Esophagus squamous epithelium (tissue), 5 donors: ENCODE results near the gene CPA2. TPM values are rescaled to one million over a fixed set of nuclear protein-coding genes. Genes with fewer than 3 reads are reported as not detected.

Experiments used
- DNase-seq: peaks from one replicate; lab custom pipeline; 2025; lab: John Stamatoyannopoulos, UW
- H3K27ac ChIP-seq, 4 donors: fragments of 200-600 bp; sonication (generic); one replicate each; pipeline ENCODE4 v1.5.1; 2016 to 2019; ENCODE audit warnings: mild to moderate bottlenecking in 1 of 4
- H3K27me3 ChIP-seq, 4 donors: fragments of 200-600 bp; sonication (generic); 1 replicate in 3 of 4; 2 replicates in 1 of 4; pipeline versions ENCODE4 v1.5.1 to v1.6.0; 2017 to 2021; ENCODE audit warnings: antibody characterized with exemption in 1 of 4
- H3K36me3 ChIP-seq, 3 donors: fragments of 200-600 bp; sonication (generic); one replicate each; pipeline ENCODE4 v1.5.1; 2016 to 2019
- H3K4me1 ChIP-seq, 3 donors: fragments of 200-600 bp; sonication (generic); one replicate each; pipeline ENCODE4 v1.5.1; 2017 to 2019
- H3K4me3 ChIP-seq, 4 donors: fragments of 200-600 bp; sonication (generic); 1 replicate in 3 of 4; 2 replicates in 1 of 4; pipeline ENCODE4 v1.5.1; 2016 to 2019; ENCODE audit warnings: mild to moderate bottlenecking in 2 of 4, moderate library complexity in 1 of 4
- H3K9me3 ChIP-seq, 3 donors: fragments of 200-600 bp; sonication (generic); one replicate each; pipeline ENCODE4 v1.5.1; 2016 to 2019
- POLR2A ChIP-seq, 4 donors: fragments of 450-650 bp; IDR thresholded peaks; one replicate each; pipeline ENCODE4 v1.6.1; 2017; ENCODE audit warnings: antibody characterized with exemption in 4 of 4, mild to moderate bottlenecking in 4 of 4, moderate library complexity in 3 of 4
- WGBS, 2 donors: methylation state at CpG; one replicate each; pipeline ENCODE4 v1.1.5; 2018; 5-methylcytosine and 5-hydroxymethylcytosine counted together
- intact Hi-C: fragments of 100-400 bp; cut with DNase I; formaldehyde crosslinking; loops from one replicate; pipeline ENCODE4 v1.15.0; 2022
- total RNA-seq, 4 donors: library from RNA; depleted of rRNA; stranded (reverse); fragments of >200 nt; gene quantifications; one replicate each; pipeline ENCODE4 v1.1.0, GENCODE V29; 2016
- TF ChIP-seq, protein P1 (sequence below), 6 experiments: fragments of 450-650 bp in 4 of 6; fragments of 200-600 bp in 2 of 6; sonication (generic) in 2 of 6; IDR thresholded peaks; one replicate each; pipeline ENCODE4 v1.5.1; 2016 to 2019; ENCODE audit warnings: antibody characterized with exemption in 6 of 6, mild to moderate bottlenecking in 4 of 6, moderate library complexity in 4 of 6
- donor health status: DM: yes; HTN: yes; CAD: no.

The CPA2 gene
- total RNA-seq = not detected

DNA sequence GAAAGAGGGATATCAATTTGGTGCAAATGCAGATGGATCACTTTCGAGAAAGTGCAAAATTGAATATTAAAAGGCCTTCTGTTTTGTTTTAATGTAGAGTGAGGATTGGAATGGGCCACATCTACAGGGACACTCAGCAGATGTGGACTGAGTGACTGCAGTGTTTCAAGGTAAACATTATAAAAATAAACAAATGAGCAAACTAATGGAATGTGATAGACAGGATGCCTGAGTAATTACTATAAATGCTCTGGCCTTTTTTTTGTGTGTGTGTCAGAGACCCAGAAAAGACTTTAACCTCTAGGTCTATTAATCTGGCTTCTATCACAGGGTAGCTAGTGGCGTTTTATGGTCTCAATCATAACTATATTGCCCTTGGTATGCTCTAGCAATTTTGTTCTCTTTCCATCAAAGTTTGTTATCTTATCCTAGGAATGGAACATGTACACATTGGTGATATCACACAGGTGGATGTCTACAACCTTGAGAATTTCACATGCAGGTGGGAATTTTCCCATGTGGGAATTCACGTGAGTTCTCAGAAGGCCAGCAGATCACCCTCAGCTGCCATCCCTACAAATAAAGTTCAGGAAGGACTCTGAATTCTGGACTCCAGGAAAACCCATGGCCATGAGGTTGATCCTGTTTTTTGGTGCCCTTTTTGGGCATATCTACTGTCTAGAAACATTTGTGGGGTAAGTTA is at the start of gene CPA2:
Gene CPA2 (plus strand): TSS at position 606 of the 703 bp plus-strand sequence. CDS start 19 bp downstream, at position 625.
- H3K27ac ChIP-seq = no peak within 1 kb of the TSS
- intact Hi-C loops = no loop called here
- DNase-seq = no peak
- H3K36me3 ChIP-seq = no peaks in the 10 kb centered on the region
- no peaks in the 10 kb centered on the region for H3K9me3 ChIP-seq
- peaks cover 0 to under 1% (median 0%) of the 10 kb centered on the region in 3 donors for H3K4me1 ChIP-seq
- H3K4me3 ChIP-seq = no peak within 1 kb of the TSS
- 92% methylated on average over 3 of the region's 3 CpGs for WGBS, 2 donors
- no peaks in the 10 kb centered on the region for H3K27me3 ChIP-seq
- no peak for TF ChIP-seq POLR2A (IDR thresholded peaks at IDR 0.05)
- TF ChIP-seq, protein P1, sequence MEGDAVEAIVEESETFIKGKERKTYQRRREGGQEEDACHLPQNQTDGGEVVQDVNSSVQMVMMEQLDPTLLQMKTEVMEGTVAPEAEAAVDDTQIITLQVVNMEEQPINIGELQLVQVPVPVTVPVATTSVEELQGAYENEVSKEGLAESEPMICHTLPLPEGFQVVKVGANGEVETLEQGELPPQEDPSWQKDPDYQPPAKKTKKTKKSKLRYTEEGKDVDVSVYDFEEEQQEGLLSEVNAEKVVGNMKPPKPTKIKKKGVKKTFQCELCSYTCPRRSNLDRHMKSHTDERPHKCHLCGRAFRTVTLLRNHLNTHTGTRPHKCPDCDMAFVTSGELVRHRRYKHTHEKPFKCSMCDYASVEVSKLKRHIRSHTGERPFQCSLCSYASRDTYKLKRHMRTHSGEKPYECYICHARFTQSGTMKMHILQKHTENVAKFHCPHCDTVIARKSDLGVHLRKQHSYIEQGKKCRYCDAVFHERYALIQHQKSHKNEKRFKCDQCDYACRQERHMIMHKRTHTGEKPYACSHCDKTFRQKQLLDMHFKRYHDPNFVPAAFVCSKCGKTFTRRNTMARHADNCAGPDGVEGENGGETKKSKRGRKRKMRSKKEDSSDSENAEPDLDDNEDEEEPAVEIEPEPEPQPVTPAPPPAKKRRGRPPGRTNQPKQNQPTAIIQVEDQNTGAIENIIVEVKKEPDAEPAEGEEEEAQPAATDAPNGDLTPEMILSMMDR (IDR thresholded peaks at IDR 0.05) = no peak

DNA sequence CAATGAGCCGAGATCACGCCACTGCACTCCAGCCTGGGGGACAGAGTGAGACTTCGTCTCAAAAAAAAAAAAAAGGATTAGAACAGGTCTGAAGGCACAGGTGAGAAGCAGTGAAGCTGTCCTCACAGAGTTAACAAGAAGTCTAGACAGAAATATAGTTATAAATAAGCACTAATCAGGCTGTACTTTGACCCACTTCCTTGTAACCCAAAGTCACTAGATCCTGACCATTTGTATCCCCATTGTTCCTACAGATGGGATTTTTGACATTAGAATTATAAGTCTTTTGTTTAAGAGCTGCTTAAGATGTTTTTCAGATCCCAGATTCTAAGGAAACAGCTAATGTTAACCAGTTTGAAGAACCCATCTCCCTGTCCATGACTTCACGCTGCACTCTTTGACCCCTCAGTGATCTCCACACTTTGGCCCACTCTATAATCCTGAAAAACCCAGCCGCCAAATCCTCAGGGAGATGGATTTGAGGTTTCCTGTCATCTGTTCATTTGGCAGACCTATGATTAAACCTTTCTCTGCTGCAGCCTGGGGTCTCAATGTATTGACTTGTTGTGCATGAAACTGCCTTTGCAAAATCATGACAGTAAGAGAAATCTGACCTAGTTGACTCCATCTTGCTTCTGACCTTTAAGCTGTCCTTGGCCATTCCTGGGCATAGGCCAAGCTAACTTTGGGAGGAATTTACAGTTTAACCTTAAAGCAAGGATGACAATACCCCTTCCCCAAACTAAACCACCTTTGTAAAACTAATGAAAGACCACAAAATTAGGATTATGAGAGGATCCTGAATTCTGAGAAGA is 47.6 kb upstream of the CPA2 start:
- no peak for DNase-seq
- Histone ChIP-seq H3K9me3 (no peaks in the 10 kb centered on the region), H3K4me1 (no peaks in the 10 kb centered on the region), H3K27me3 (no peaks in the 10 kb centered on the region), H3K4me3 (no peak overlapping the region), H3K36me3 (no peaks in the 10 kb centered on the region), H3K27ac (no peak overlapping the region)
- intact Hi-C loops = no loop called here
- 71 to 74% methylated on average over 4 to 5 of the region's 5 CpGs for WGBS, 2 donors
- TF ChIP-seq, protein P1 (IDR thresholded peaks at IDR 0.05) = no peak
- TF ChIP-seq POLR2A (IDR thresholded peaks at IDR 0.05) = no peak

DNA sequence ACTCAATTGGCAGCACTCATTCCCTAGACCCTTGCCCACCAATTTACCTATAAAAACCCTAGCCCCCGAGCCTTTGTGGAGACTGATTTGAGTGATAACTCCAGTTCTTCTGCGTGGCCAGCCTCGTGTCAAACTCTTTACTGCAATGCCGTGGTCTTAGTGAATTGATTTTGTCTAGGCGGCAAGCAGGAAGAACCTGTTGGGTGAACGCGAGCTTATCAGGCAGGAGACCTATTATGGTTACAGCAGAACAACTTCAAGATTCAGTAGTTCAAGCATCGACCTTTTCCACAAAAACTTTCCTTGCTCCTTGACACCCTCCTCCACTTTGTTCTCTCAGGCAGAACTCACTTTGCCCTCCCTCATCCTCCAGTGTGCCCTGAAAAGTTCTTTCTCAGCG is 46.8 kb upstream of the CPA2 start:
- intact Hi-C loops = no loop called here
- TF ChIP-seq POLR2A (IDR thresholded peaks at IDR 0.05) = no peak
- TF ChIP-seq, protein P1 (IDR thresholded peaks at IDR 0.05) = no peak
- H3K27ac ChIP-seq = no peak overlapping the region
- WGBS, 2 donors = 77 to 85% methylated on average over 9 of the region's 9 CpGs
- H3K4me1 ChIP-seq = no peaks in the 10 kb centered on the region
- H3K36me3 ChIP-seq = no peaks in the 10 kb centered on the region
- no peak for DNase-seq
- no peaks in the 10 kb centered on the region for H3K9me3 ChIP-seq
- no peak overlapping the region for H3K4me3 ChIP-seq
- no peaks in the 10 kb centered on the region for H3K27me3 ChIP-seq

DNA sequence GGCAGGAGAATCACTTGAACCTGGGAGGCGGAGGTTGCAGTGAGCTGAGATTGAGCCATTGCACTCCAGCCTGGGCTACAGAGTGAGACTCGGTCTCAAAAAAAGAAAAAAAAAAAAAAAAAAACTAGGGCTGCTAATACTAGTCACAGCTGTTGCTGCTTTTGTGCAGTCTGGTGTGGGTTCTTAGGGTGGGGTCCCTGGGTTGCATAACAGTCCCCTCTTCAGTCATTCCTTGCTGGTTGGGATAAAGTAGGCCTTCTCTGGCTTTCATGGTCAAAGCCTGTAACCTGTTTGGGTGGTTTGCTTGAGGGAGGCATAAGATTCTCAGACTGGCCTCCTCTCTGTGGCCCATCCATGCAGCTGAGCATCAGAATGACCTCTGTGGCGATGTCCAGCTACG is 44.9 kb upstream of the CPA2 start:
- intact Hi-C loops = no loop called here
- Histone ChIP-seq H3K27ac (no peak overlapping the region), H3K36me3 (no peaks in the 10 kb centered on the region), H3K27me3 (no peaks in the 10 kb centered on the region), H3K9me3 (no peaks in the 10 kb centered on the region), H3K4me3 (no peak overlapping the region), H3K4me1 (no peaks in the 10 kb centered on the region)
- DNase-seq = no peak
- 70 to 81% methylated on average over 4 of the region's 4 CpGs for WGBS, 2 donors
- TF ChIP-seq, protein P1 (IDR thresholded peaks at IDR 0.05) = no peak
- TF ChIP-seq POLR2A (IDR thresholded peaks at IDR 0.05) = no peak

DNA sequence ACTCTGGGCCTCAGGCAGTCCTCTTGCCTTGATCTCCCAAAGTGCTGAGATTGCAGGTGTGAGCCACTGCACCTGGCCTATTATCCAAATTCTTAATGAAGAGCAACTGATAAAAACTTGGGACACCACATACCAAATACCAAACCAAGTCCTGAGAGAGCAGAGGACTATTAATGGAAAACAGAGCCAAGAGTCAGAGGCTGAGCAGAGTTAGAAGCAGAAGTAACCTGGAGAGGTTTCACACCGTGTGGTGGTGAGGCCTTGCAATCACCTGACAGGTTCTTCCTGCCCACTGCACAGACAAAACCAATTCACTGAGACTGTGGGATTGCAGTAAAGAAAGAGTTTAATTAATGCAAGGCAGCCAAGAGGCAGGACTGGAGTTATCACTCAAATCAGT is 43.0 kb upstream of the CPA2 start:
- Histone ChIP-seq H3K4me3 (no peak overlapping the region), H3K27ac (no peak overlapping the region), H3K27me3 (no peaks in the 10 kb centered on the region), H3K36me3 (no peaks in the 10 kb centered on the region), H3K9me3 (no peaks in the 10 kb centered on the region), H3K4me1 (no peaks in the 10 kb centered on the region)
- TF ChIP-seq, protein P1 (IDR thresholded peaks at IDR 0.05) = no peak
- no peak for TF ChIP-seq POLR2A (IDR thresholded peaks at IDR 0.05)
- intact Hi-C loops = no loop called here
- no peak for DNase-seq
- WGBS, 2 donors = 39 to 86% methylated on average over 1 of the region's 1 CpG
